A549 (cell line): ENCODE results near the gene LGR5.

Experiments used
- EP300 ChIP-seq, 2 experiments: fragments of >200 bp; sonication (Bioruptor Twin); formaldehyde crosslinking; IDR thresholded peaks; 2 replicates in 1 of 2; 3 replicates in 1 of 2; pipeline ENCODE4 v1.6.1; 2016 to 2017
- RFX5 ChIP-seq: fragments of 450-650 bp; IDR thresholded peaks from 2 replicates; pipeline ENCODE4 v1.7.1; 2014; ENCODE audit warnings: antibody characterized with exemption, mild to moderate bottlenecking, moderate library complexity
- USF2 ChIP-seq: fragments of 450-650 bp; IDR thresholded peaks from 2 replicates; pipeline ENCODE4 v1.6.1; 2014; ENCODE audit warnings: antibody characterized with exemption

DNA sequence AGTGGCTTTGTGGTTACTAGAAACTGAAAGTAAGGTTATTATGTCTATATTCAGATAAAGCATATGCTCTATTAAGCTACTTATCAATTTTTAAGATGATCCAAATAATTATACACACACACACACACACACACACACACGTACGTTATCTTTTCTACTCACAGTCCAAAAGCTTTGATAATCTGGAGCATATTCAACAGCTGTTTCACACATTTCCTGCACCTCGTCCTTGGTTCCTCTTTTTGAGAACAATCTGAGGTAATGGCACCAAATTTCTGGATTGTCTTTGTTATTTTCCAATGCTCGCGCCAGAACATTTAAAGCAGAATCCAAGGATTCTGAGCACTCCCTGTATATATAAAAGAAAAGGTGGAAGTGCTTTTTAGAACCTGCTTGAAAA is 186.5 kb downstream of the LGR5 start:
- TF ChIP-seq RFX5 (no peak), EP300 (IDR thresholded peaks at IDR 0.05) (no peak), USF2 (no peak)
